Measurements from ENCODE around the gene ELP4.

DNA sequence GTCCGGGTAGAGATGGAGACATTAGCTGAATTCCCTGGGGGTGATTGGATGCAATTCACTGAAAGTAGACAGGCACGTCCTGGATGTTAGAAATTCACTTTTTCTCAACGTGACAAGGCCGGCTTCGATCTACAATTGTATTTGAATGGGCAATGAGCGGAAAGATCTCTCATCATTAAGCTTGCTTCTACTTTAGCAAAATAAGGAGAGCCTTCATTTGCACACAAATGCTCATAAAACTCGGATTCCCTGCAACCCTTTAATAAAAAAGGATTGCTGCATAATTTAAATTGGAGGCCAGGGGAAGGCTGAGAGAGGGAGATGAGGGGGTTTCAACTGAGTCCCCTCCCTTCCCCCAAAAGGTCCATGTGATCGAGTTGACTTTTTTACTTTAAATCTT, 312.2 kb downstream of the ELP4 start:
- no peak for TF ChIP-seq EZH2 (IDR thresholded peaks at IDR 0.05; ENCODE audit: borderline replicate concordance)
- peak; percentile 46 for TF ChIP-seq EZH2phosphoT487 (IDR thresholded peaks at IDR 0.05; ENCODE audit: low read depth, severe bottlenecking, unreplicated experiment)
- TF ChIP-seq, protein P1, sequence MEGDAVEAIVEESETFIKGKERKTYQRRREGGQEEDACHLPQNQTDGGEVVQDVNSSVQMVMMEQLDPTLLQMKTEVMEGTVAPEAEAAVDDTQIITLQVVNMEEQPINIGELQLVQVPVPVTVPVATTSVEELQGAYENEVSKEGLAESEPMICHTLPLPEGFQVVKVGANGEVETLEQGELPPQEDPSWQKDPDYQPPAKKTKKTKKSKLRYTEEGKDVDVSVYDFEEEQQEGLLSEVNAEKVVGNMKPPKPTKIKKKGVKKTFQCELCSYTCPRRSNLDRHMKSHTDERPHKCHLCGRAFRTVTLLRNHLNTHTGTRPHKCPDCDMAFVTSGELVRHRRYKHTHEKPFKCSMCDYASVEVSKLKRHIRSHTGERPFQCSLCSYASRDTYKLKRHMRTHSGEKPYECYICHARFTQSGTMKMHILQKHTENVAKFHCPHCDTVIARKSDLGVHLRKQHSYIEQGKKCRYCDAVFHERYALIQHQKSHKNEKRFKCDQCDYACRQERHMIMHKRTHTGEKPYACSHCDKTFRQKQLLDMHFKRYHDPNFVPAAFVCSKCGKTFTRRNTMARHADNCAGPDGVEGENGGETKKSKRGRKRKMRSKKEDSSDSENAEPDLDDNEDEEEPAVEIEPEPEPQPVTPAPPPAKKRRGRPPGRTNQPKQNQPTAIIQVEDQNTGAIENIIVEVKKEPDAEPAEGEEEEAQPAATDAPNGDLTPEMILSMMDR (IDR thresholded peaks at IDR 0.05; ENCODE audit: poor library complexity) = no peak
